ENCODE results near the gene ASCL3.
"Not testable (repeated sequence)": the region's sequence is repeated elsewhere in the genome, so short reads cannot be mapped to it uniquely, and the experiment has no call there.

ASCL3 gene

GRCh38 chr11:8942518-8943066 lies at the start of gene ASCL3:
Gene ASCL3 (minus strand): TSS chr11:8943016. CDS start chr11:8938161, 4,855 bp downstream.
- no peak for DNase-seq

GRCh38 chr11:8989453-8989852 lies 46.6 kb upstream of the ASCL3 start:
- DNase-seq, result no peak

GRCh38 chr11:8988329-8989234 lies 45.8 kb upstream of the ASCL3 start:
- DNase-seq, result no peak

- no peak for DNase-seq
Observed at GRCh38 chr11:8987446-8987845, 44.6 kb upstream of the ASCL3 start.

- not testable (repeated sequence) for DNase-seq
Observed at GRCh38 chr11:8986772-8987171, 44.0 kb upstream of the ASCL3 start.

GRCh38 chr11:8985462-8985861 lies 42.6 kb upstream of the ASCL3 start:
- DNase-seq, result no peak

GRCh38 chr11:8983552-8983951 lies 40.7 kb upstream of the ASCL3 start:
- no peak for DNase-seq

GRCh38 chr11:8980485-8980884 lies 37.7 kb upstream of the ASCL3 start:
- no peak for DNase-seq

- not testable (repeated sequence) for DNase-seq
Observed at GRCh38 chr11:8979365-8979764, 36.5 kb upstream of the ASCL3 start.

GRCh38 chr11:8973121-8973520 lies 30.3 kb upstream of the ASCL3 start:
- peak in 1 of 2 donors; percentile 31 for DNase-seq

GRCh38 chr11:8971924-8972316 lies 29.1 kb upstream of the ASCL3 start:
- no peak for DNase-seq

GRCh38 chr11:8971196-8971923 lies 28.5 kb upstream of the ASCL3 start:
- DNase-seq, result no peak

GRCh38 chr11:8967184-8967583 lies 24.4 kb upstream of the ASCL3 start:
- no peak for DNase-seq

- peak; percentile 43 to 94 for DNase-seq
Observed at GRCh38 chr11:8964324-8965320, 21.8 kb upstream of the ASCL3 start, which contains the start of gene TMEM9B. Gene TMEM9B (minus strand): TSS chr11:8964442. CDS start chr11:8964313, 129 bp downstream.

- peak in 1 of 2 donors; percentile 94 for DNase-seq
Observed at GRCh38 chr11:8963569-8964323, 20.9 kb upstream of the ASCL3 start.

GRCh38 chr11:8962841-8963240 lies 20.0 kb upstream of the ASCL3 start:
- DNase-seq, result no peak

GRCh38 chr11:8961401-8961800 lies 18.6 kb upstream of the ASCL3 start:
- no peak for DNase-seq

GRCh38 chr11:8959546-8960166 lies 16.8 kb upstream of the ASCL3 start:
- peak in 1 of 2 donors; percentile 46 for DNase-seq

GRCh38 chr11:8956860-8957259 lies 14.0 kb upstream of the ASCL3 start:
- DNase-seq, result no peak

GRCh38 chr11:8948886-8949285 lies 6.1 kb upstream of the ASCL3 start:
- peak in 1 of 2 donors; percentile 25 for DNase-seq

Measured in bone marrow (tissue), 2 donors.